Measurements from ENCODE around the gene S100A2. TPM values are rescaled to one million over a fixed set of nuclear protein-coding genes. Genes with fewer than 3 reads are reported as not detected.

The S100A2 gene
- total and polyA plus RNA-seq, 2 of the 13 experiments (the other 11 are each of a cell fraction or from before 2014, with no cell fraction given): 1.2 TPM

- peak; percentile 62; the same call in 1 of the 2 replicates for TF ChIP-seq SOX13 (IDR thresholded peaks at IDR 0.05)
- peak in 1 of 2 experiments; percentile 4; a peak in 1 of 4 replicates for TF ChIP-seq SOX13 (CRISPR knock-in tag; conservative IDR thresholded peaks at IDR 0.05 in 1 of 2, IDR thresholded peaks at IDR 0.05 in 1 of 2)
- TF ChIP-seq TBX3 (IDR thresholded peaks at IDR 0.05; ENCODE audit: borderline replicate concordance): 0 out of 2 replicates have a peak, but pooled peaks have one; percentile 34
- TF ChIP-seq ZKSCAN5 (CRISPR knock-in tag; IDR thresholded peaks at IDR 0.05): peak; percentile 54; the same call in 1 of the 2 replicates
- no peak for TF ChIP-seq ZBTB4 (CRISPR knock-in tag; IDR thresholded peaks at IDR 0.05; ENCODE audit: borderline replicate concordance)
- peak; percentile 94 for TF ChIP-seq PHF21A (CRISPR knock-in tag; IDR thresholded peaks at IDR 0.05)
- TF ChIP-seq ZBTB33 (CRISPR knock-in tag; IDR thresholded peaks at IDR 0.05): no peak
- TF ChIP-seq ZNF773 (CRISPR knock-in tag; IDR thresholded peaks at IDR 0.05; ENCODE audit: borderline replicate concordance): no peak
- peak; percentile 70; the same call in 1 of the 2 replicates for TF ChIP-seq NCOR1 (IDR thresholded peaks at IDR 0.05; ENCODE audit: borderline replicate concordance, low read length)
- no peak for TF ChIP-seq ZNF660 (CRISPR knock-in tag; IDR thresholded peaks at IDR 0.05; ENCODE audit: borderline replicate concordance, low read depth)
- TF ChIP-seq ZMYM3 (CRISPR knock-in tag; IDR thresholded peaks at IDR 0.05): peak; percentile 10; the same call in 1 of the 2 replicates
- TF ChIP-seq BHLHE40 (IDR thresholded peaks at IDR 0.05; ENCODE audit: low read length): peak; percentile 12; the same call in 1 of the 2 replicates
- TF ChIP-seq ARID2 (CRISPR knock-in tag; IDR thresholded peaks at IDR 0.05; ENCODE audit: borderline replicate concordance): peak; percentile 77; the same call in 1 of the 2 replicates
- TF ChIP-seq TFE3 (CRISPR knock-in tag; IDR thresholded peaks at IDR 0.05): 0 out of 2 replicates have a peak, but pooled peaks have one; percentile 30
- peak; percentile 82 for TF ChIP-seq ETV5 (CRISPR knock-in tag; IDR thresholded peaks at IDR 0.05; ENCODE audit: borderline replicate concordance)
- peak; percentile 79 for TF ChIP-seq RARA (CRISPR knock-in tag; IDR thresholded peaks at IDR 0.05)
- TF ChIP-seq DZIP1 (CRISPR knock-in tag; IDR thresholded peaks at IDR 0.05): peak; percentile 35; the same call in 1 of the 2 replicates
- no peak for TF ChIP-seq ZBTB7B (CRISPR knock-in tag; IDR thresholded peaks at IDR 0.05)
These were observed 43.3 kb upstream of the S100A2 start (continued) for GRCh38 chr1:153608742-153609584.

Measured in HepG2 (cell line).